GM06990 (cell line): Measurements from ENCODE around the gene ASIC5.

ENCODE experiments used
- DNase-seq: peaks from one replicate; pipeline ENCODE4 v3.0.0-alpha.2; 2011; ENCODE audit not compliant: insufficient read length; ENCODE audit errors: extremely low read depth
- H3K27me3 ChIP-seq: replicated peaks from 2 replicates; pipeline ENCODE4 v1.6.0; 2011; ENCODE audit warnings: low read length; ENCODE audit not compliant: control insufficient read depth, insufficient read depth
- H3K36me3 ChIP-seq: 2 replicates; pipeline ENCODE4 v1.5.1; 2011; ENCODE audit warnings: low read length; ENCODE audit not compliant: control insufficient read depth, insufficient read depth
- H3K4me3 ChIP-seq: replicated peaks from 2 replicates; pipeline ENCODE4 v1.5.1; 2011; ENCODE audit warnings: low read depth, mild to moderate bottlenecking, control low read depth, low read length
- CTCF ChIP-seq: IDR thresholded peaks from 2 replicates; pipeline ENCODE4 v1.5.1; 2011; ENCODE audit warnings: low read length, control low read depth, mild to moderate bottlenecking, inconsistent platforms; ENCODE audit not compliant: insufficient read depth, poor library complexity, severe bottlenecking

ASIC5 gene

GRCh38 chr4:155787113-155787710 lies 78.9 kb downstream of the ASIC5 start:
- Histone ChIP-seq H3K27me3 (no peaks in the 10 kb centered on the region), H3K36me3 (no peaks in the 10 kb centered on the region), H3K4me3 (no peak overlapping the region)
- TF ChIP-seq CTCF, result peak; percentile 90
- peak; percentile 6 for DNase-seq

GRCh38 chr4:155785828-155786227 lies 80.2 kb downstream of the ASIC5 start:
- Histone ChIP-seq H3K36me3 (no peaks in the 10 kb centered on the region), H3K27me3 (no peaks in the 10 kb centered on the region), H3K4me3 (no peak overlapping the region)
- DNase-seq, result no peak
- no peak for TF ChIP-seq CTCF

- H3K4me3 ChIP-seq, result no peak overlapping the region
- H3K36me3 ChIP-seq, result no peaks in the 10 kb centered on the region
- TF ChIP-seq CTCF, result no peak
- DNase-seq, result no peak
- H3K27me3 ChIP-seq, result no peaks in the 10 kb centered on the region
Measured at GRCh38 chr4:155784637-155785036, 81.4 kb downstream of the ASIC5 start.

GRCh38 chr4:155781249-155781831 lies 84.7 kb downstream of the ASIC5 start:
- H3K36me3 ChIP-seq, result no peaks in the 10 kb centered on the region
- TF ChIP-seq CTCF, result no peak
- no peaks in the 10 kb centered on the region for H3K27me3 ChIP-seq
- H3K4me3 ChIP-seq, result no peak overlapping the region
- no peak for DNase-seq

- no peak for TF ChIP-seq CTCF
- no peak for DNase-seq
- Histone ChIP-seq H3K36me3 (no peaks in the 10 kb centered on the region), H3K4me3 (no peak overlapping the region), H3K27me3 (no peaks in the 10 kb centered on the region)
Measured at GRCh38 chr4:155780775-155781174, 85.3 kb downstream of the ASIC5 start.
